MCF 10A (cell line): ENCODE results near the gene HOXB8. TPM values are rescaled to one million over a fixed set of nuclear protein-coding genes. Genes with fewer than 3 reads are reported as not detected.

Experiments used
- BruUV-seq: library from RNA; stranded (reverse); fragments of 400-500 nt; replicated peaks from 2 replicates; lab custom pipeline; 2021; lab: Mats Ljungman, UMichigan
- CTCF ChIA-PET: fragments of 300-600 bp; sonication (Branson Sonifier 250); formaldehyde crosslinking; extraction: SDS; loops from one replicate; lab custom pipeline; 2021; ENCODE audit warnings: antibody characterized with exemption, inconsistent platforms; lab: Yijun Ruan, JAX
- POLR2A ChIA-PET: fragments of 300-600, 350-650 bp; sonication (Branson Sonifier 250); formaldehyde crosslinking; extraction: SDS; loops from one replicate; lab custom pipeline; 2020; ENCODE audit warnings: antibody characterized with exemption, inconsistent platforms; lab: Yijun Ruan, JAX
- DNase-seq: peaks from one replicate; pipeline ENCODE4 v3.0.0-alpha.2; 2018; ENCODE audit not compliant: unreplicated experiment
- H3K27ac Mint-ChIP-seq: one replicate; pipeline ENCODE4 v1.8.0; 2022; ENCODE audit warnings: mild to moderate bottlenecking, low read depth, mixed read lengths; ENCODE audit not compliant: unreplicated experiment
- H3K27me3 Mint-ChIP-seq: one replicate; pipeline ENCODE4 v1.8.0; 2022; ENCODE audit warnings: mixed read lengths; ENCODE audit not compliant: insufficient read depth, unreplicated experiment
- H3K36me3 Mint-ChIP-seq: one replicate; pipeline ENCODE4 v1.8.0; 2022; ENCODE audit warnings: mild to moderate bottlenecking, moderate library complexity, mixed read lengths; ENCODE audit not compliant: insufficient read depth, unreplicated experiment
- H3K4me1 Mint-ChIP-seq: one replicate; pipeline ENCODE4 v1.8.0; 2022; ENCODE audit warnings: mixed read lengths; ENCODE audit not compliant: insufficient read depth, unreplicated experiment
- H3K4me3 Mint-ChIP-seq: one replicate; pipeline ENCODE4 v1.8.0; 2022; ENCODE audit warnings: mild to moderate bottlenecking, moderate library complexity, mixed read lengths; ENCODE audit not compliant: unreplicated experiment
- H3K9me3 Mint-ChIP-seq: one replicate; pipeline ENCODE4 v1.8.0; 2022; ENCODE audit warnings: mixed read lengths; ENCODE audit not compliant: unreplicated experiment
- intact Hi-C: fragments of 100-400 bp; cut with micrococcal nuclease; formaldehyde crosslinking; loops from 2 replicates; pipeline ENCODE4 v1.14.1; 2022
- total RNA-seq: library from RNA; stranded (reverse); gene quantifications from 2 replicates; pipeline ENCODE4 v1.2.3, GENCODE V29; 2022
- TF ChIP-seq, protein P1 (sequence below): fragments of 200-600 bp; IDR thresholded peaks from one replicate; pipeline ENCODE4 v1.8.0; 2022; ENCODE audit warnings: antibody characterized with exemption, mild to moderate bottlenecking; ENCODE audit not compliant: unreplicated experiment

HOXB8 gene
- total RNA-seq, 1 experiment from 2014 or later: not detected

DNA sequence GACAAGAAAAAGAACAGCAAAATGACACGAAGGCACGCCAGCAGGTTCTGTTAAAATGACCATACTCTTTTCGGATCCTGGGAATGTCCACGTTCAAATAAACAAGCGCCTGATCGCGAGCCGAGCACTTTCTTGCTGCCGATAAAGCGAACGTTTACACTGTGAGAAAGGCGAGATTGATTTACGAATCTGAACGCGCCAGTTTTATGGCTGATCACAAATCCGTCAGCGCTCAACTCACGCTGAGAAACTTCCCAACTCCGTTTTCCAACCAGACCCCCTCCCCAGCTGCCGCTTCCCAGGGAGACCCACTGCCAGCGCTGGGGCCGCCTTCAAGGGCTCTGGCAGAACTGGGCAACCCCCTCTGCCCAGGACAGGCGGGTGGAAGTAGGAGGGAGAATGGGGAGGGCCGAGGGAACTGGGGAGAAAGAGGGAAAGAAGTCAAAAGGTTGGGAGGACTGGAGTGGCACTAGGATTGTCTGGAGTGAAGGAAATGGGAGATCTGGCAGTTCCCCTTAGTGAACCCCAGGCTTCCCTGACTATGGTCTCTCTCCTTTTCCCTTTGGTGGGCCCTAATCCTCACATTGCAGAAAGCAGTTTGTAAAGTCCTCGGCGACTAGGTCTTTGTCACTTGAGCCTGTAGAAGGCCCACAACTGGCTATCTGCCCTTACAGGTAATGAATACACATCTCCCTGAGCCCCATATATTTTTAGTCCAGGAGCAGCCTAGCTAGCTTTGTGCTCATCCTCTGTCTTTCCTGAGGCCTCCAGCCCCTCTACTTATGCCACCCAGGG is 43.9 kb downstream of the HOXB8 start:
- no peak overlapping the region for H3K4me3 Mint-ChIP-seq
- H3K4me1 Mint-ChIP-seq: no peaks in the 10 kb centered on the region
- POLR2A ChIA-PET: no interaction called here
- no peak overlapping the region for H3K27ac Mint-ChIP-seq
- intact Hi-C loops: no loop called here
- CTCF ChIA-PET: no interaction called here
- BruUV-seq: no TSS peak
- H3K9me3 Mint-ChIP-seq: no peaks in the 10 kb centered on the region
- TF ChIP-seq, protein P1, sequence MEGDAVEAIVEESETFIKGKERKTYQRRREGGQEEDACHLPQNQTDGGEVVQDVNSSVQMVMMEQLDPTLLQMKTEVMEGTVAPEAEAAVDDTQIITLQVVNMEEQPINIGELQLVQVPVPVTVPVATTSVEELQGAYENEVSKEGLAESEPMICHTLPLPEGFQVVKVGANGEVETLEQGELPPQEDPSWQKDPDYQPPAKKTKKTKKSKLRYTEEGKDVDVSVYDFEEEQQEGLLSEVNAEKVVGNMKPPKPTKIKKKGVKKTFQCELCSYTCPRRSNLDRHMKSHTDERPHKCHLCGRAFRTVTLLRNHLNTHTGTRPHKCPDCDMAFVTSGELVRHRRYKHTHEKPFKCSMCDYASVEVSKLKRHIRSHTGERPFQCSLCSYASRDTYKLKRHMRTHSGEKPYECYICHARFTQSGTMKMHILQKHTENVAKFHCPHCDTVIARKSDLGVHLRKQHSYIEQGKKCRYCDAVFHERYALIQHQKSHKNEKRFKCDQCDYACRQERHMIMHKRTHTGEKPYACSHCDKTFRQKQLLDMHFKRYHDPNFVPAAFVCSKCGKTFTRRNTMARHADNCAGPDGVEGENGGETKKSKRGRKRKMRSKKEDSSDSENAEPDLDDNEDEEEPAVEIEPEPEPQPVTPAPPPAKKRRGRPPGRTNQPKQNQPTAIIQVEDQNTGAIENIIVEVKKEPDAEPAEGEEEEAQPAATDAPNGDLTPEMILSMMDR: no peak
- H3K36me3 Mint-ChIP-seq: no peaks in the 10 kb centered on the region
- DNase-seq: no peak
- no peaks in the 10 kb centered on the region for H3K27me3 Mint-ChIP-seq

- POLR2A ChIA-PET: no interaction called here
- Mint-ChIP-seq H3K27ac (no peak overlapping the region), H3K4me1 (no peaks in the 10 kb centered on the region), H3K9me3 (no peaks in the 10 kb centered on the region), H3K4me3 (no peak overlapping the region), H3K27me3 (no peaks in the 10 kb centered on the region), H3K36me3 (no peaks in the 10 kb centered on the region)
- TF ChIP-seq, protein P1: no peak
- intact Hi-C loops: no loop called here
- CTCF ChIA-PET: interaction anchor here (0.5 to 0.7 kb wide), 2 partner anchors 241 to 552 kb away, joined by 3 to 4 read pairs; no protein-coding TSS in a partner anchor
- no peak for DNase-seq
- BruUV-seq: no TSS peak
Measured at GRCh38 chr17:48570325-48571023, 44.6 kb downstream of the HOXB8 start.

DNA sequence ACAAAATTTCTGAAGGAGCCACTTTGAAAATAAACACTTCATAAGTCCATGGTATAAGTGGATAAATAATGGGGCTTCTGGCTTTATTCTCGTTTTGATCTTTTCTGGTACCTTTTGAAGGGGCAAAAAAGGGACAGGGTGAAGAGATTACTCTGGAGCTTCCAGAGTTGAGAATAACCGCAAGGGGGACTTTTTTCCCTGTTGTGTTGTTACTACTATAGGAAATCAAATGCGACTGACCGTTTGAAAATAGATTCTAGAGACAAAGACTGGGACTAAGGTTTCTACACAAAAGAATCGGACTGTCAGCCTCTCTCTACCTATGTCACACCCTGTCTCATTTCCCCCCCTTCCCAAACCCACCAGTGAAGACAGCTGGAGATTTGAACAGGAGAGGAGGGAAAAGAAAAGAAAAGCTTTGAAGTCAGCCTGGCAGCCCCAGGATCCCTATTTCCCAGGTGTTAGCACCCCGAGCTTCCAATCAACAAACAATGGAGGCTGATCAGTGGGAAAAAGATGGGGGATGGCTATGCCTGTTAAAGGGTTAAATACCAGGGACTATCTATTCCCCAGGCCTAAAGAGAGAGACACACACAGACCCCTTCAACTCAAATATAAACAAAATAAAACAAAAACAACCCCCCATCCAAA is 45.3 kb downstream of the HOXB8 start:
- Mint-ChIP-seq H3K27ac (no peak overlapping the region), H3K27me3 (no peaks in the 10 kb centered on the region), H3K4me3 (no peak overlapping the region), H3K36me3 (no peaks in the 10 kb centered on the region), H3K9me3 (no peaks in the 10 kb centered on the region), H3K4me1 (no peaks in the 10 kb centered on the region)
- TF ChIP-seq, protein P1: no peak
- ChIA-PET POLR2A (no interaction called here), CTCF (interaction anchor here (0.5 to 0.7 kb wide), 2 partner anchors 242 to 551 kb away, joined by 3 to 4 read pairs; no protein-coding TSS in a partner anchor)
- no peak for DNase-seq
- BruUV-seq: no TSS peak
- intact Hi-C loops: no loop called here

GRCh38 chr17:48569240-48569582 is 45.9 kb downstream of the HOXB8 start:
- ChIA-PET POLR2A (no interaction called here), CTCF (no interaction called here)
- intact Hi-C loops: no loop called here
- Mint-ChIP-seq H3K36me3 (no peaks in the 10 kb centered on the region), H3K9me3 (no peaks in the 10 kb centered on the region), H3K27me3 (no peaks in the 10 kb centered on the region), H3K27ac (no peak overlapping the region), H3K4me1 (no peaks in the 10 kb centered on the region), H3K4me3 (no peak overlapping the region)
- DNase-seq: no peak
- BruUV-seq: no TSS peak
- TF ChIP-seq, protein P1: no peak
